Liver (tissue), 9 donors: Measurements from ENCODE around the gene MFSD2B. TPM values are rescaled to one million over a fixed set of nuclear protein-coding genes. Genes with fewer than 3 reads are reported as not detected.
A peak's percentile ranks its signal among the peaks of the same experiment; 100 is the strongest.

Experiments used
- DNase-seq: peaks from one replicate; pipeline ENCODE4 v3.0.0-alpha.2; 2017; ENCODE audit warnings: low spot score
- H3K27ac ChIP-seq, 2 donors: one replicate each; pipeline ENCODE4 v1.7.0; 2013; ENCODE audit warnings: inconsistent platforms in 2 of 2, low read length in 2 of 2, control low read depth in 1 of 2, low read depth in 1 of 2, mild to moderate bottlenecking in 1 of 2
- H3K27me3 ChIP-seq, 4 donors: one replicate each; pipeline versions ENCODE4 v1.6.1 to v1.7.0; 2013; ENCODE audit warnings: low read length in 3 of 4, inconsistent platforms in 1 of 4, mild to moderate bottlenecking in 1 of 4, moderate library complexity in 1 of 4; ENCODE audit not compliant: control insufficient read depth in 4 of 4, insufficient read depth in 4 of 4
- H3K36me3 ChIP-seq, 4 donors: one replicate each; pipeline versions ENCODE4 v1.6.1 to v1.7.0; 2013; ENCODE audit warnings: low read length in 3 of 4, mild to moderate bottlenecking in 3 of 4, low read depth in 1 of 4, moderate library complexity in 1 of 4; ENCODE audit not compliant: control insufficient read depth in 4 of 4, insufficient read depth in 3 of 4
- H3K4me1 ChIP-seq, 4 donors: one replicate each; pipeline versions ENCODE4 v1.6.1 to v1.7.0; 2013; ENCODE audit warnings: low read length in 3 of 4, mild to moderate bottlenecking in 3 of 4, moderate library complexity in 1 of 4; ENCODE audit not compliant: control insufficient read depth in 4 of 4, insufficient read depth in 4 of 4
- H3K4me3 ChIP-seq, 3 donors: one replicate each; pipeline versions ENCODE4 v1.6.1 to v1.7.0; 2013; ENCODE audit warnings: low read length in 3 of 3, control low read depth in 1 of 3, low read depth in 1 of 3, mild to moderate bottlenecking in 1 of 3
- H3K9ac ChIP-seq, 2 donors: one replicate each; pipeline ENCODE4 v1.7.0; 2013; ENCODE audit warnings: low read length in 2 of 2, mild to moderate bottlenecking in 2 of 2, moderate library complexity in 2 of 2, control low read depth in 1 of 2, low read depth in 1 of 2
- H3K9me3 ChIP-seq, 4 donors: one replicate each; pipeline versions ENCODE4 v1.6.1 to v1.7.0; 2013; ENCODE audit warnings: low read length in 3 of 4; ENCODE audit not compliant: control insufficient read depth in 4 of 4
- ATF3 ChIP-seq: IDR thresholded peaks from 2 replicates; pipeline ENCODE4 v1.6.1; 2016; ENCODE audit warnings: antibody characterized with exemption
- EGR1 ChIP-seq, 2 donors: IDR thresholded peaks; 2 replicates each; pipeline ENCODE4 v1.6.1; 2016 to 2018; ENCODE audit warnings: antibody characterized with exemption in 2 of 2, low read depth in 2 of 2
- FOXA1 ChIP-seq: IDR thresholded peaks from 2 replicates; pipeline ENCODE4 v1.6.1; 2016; ENCODE audit warnings: antibody characterized with exemption
- GABPA ChIP-seq, 2 donors: IDR thresholded peaks in 1 of 2; conservative IDR thresholded peaks in 1 of 2; 2 replicates each; pipeline ENCODE4 v1.6.1; 2016; ENCODE audit warnings: antibody characterized with exemption in 2 of 2, mild to moderate bottlenecking in 1 of 2, moderate library complexity in 1 of 2
- HNF4A ChIP-seq, 2 donors: conservative IDR thresholded peaks; 2 replicates each; pipeline ENCODE4 v1.6.1; 2016; ENCODE audit warnings: antibody characterized with exemption in 2 of 2, mild to moderate bottlenecking in 2 of 2
- HNF4G ChIP-seq: IDR thresholded peaks from 2 replicates; pipeline ENCODE4 v1.6.1; 2016; ENCODE audit warnings: antibody characterized with exemption
- MAX ChIP-seq: IDR thresholded peaks from 2 replicates; pipeline ENCODE4 v1.6.1; 2016; ENCODE audit warnings: antibody characterized with exemption
- NR2F2 ChIP-seq: IDR thresholded peaks from 2 replicates; pipeline ENCODE4 v1.6.1; 2016; ENCODE audit warnings: antibody characterized with exemption
- RAD21 ChIP-seq, 2 donors: IDR thresholded peaks; 2 replicates each; pipeline ENCODE4 v1.6.1; 2016; ENCODE audit warnings: antibody characterized with exemption in 2 of 2, mild to moderate bottlenecking in 2 of 2
- REST ChIP-seq: IDR thresholded peaks from 2 replicates; pipeline ENCODE4 v1.6.1; 2016; ENCODE audit warnings: antibody characterized with exemption, mild to moderate bottlenecking
- RXRA ChIP-seq, 2 donors: IDR thresholded peaks; 2 replicates each; pipeline ENCODE4 v1.6.1; 2017 to 2018; ENCODE audit warnings: antibody characterized with exemption in 2 of 2, mild to moderate bottlenecking in 1 of 2
- TAF1 ChIP-seq: conservative IDR thresholded peaks from 2 replicates; pipeline ENCODE4 v1.6.1; 2016; ENCODE audit warnings: antibody characterized with exemption, mild to moderate bottlenecking
- YY1 ChIP-seq: IDR thresholded peaks from 2 replicates; pipeline ENCODE4 v1.6.1; 2016; ENCODE audit warnings: antibody characterized with exemption, mild to moderate bottlenecking
- WGBS: extraction: QIAGEN DNeasy Blood & Tissue Kit; methylation state at CpG from one replicate; pipeline ENCODE4 v1.1.7; 2013; 5-methylcytosine and 5-hydroxymethylcytosine counted together
- polyA plus RNA-seq, 2 donors: library from polyadenylated mRNA; stranded (reverse) in 1 of 2; unstranded in 1 of 2; fragments of 200-250 nt in 1 of 2; fragments of >200 nt in 1 of 2; fragmentation: Nextera tagmentation in 1 of 2; extraction: Ambion mirVana in 1 of 2; gene quantifications; one replicate each; pipeline versions ENCODE4 v1.2.1 to v1.2.3, GENCODE V29; 2013 to 2015
- total RNA-seq, 2 donors: library from RNA; depleted of rRNA; stranded (reverse); fragments of >200 nt; gene quantifications; one replicate each; pipeline ENCODE4 v1.2.3, GENCODE V29; 2014
- TF ChIP-seq, protein P1 (sequence below): fragments of 150-350 bp; IDR thresholded peaks from 2 replicates; pipeline ENCODE4 v1.5.1; 2017; ENCODE audit warnings: improper control_type of control experiment, low read depth, low read length; ENCODE audit not compliant: missing input control
- donor health status: healthy.
- donor health status: healthy.
- donor health status: healthy.
- donor health status: healthy.
- donor health status: healthy.

The MFSD2B gene
- total and polyA plus RNA-seq, 4 donors: 0.02 to 26.1 (median 0.22) TPM

DNA sequence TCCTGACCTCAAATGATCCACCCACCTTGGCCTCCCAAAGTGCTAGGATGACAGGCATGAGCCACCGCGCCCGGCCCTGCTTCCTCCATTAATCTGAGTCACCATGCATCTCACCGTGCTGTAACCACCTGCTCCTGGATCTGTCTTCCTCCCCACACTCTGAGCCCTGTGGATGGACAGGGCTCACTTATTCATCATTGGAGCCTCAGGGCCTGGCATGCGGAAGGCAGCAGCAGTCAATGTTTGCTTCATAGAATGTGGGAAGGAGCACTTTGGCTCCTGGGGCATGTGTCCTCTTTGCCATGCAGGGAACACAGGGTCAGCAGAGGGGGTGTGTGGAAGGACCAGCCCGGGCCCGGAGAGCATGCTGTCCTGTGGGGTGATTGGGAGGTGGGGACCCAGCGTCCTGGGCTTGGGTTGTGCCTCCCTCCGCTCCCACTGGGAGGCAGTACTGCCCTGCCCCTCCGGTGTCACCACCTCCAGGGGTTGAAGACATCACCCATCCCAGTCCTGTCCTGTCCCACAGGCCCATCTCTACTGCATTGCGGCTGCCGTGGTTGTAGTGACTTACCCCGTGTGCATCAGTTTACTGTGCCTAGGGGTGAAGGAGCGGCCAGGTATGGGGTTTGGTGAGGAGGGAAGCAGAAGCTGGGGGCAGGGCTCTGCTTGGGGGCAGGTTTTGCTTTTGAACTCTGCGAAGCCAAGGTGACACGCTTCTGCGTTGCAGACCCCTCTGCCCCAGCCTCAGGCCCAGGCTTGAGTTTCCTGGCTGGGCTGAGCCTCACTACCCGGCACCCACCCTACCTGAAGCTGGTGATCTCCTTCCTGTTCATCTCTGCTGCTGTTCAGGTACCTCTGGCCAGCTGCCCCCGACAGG lies 11.5 kb downstream of the MFSD2B start:
- Histone ChIP-seq H3K27me3 (no peaks in the 10 kb centered on the region), H3K4me1 (no peaks in the 10 kb centered on the region), H3K4me3 (no peak overlapping the region), H3K9me3 (no peaks in the 10 kb centered on the region), H3K27ac (no peak overlapping the region), H3K9ac (no peak overlapping the region), H3K36me3 (peaks cover 0 to 5% (median 0%) of the 10 kb centered on the region in 4 donors)
- no peak for TF ChIP-seq YY1
- no peak for TF ChIP-seq FOXA1
- TF ChIP-seq RAD21 (IDR thresholded peaks at IDR 0.05): peak; percentile 65 to 85
- no peak for TF ChIP-seq HNF4A (conservative IDR thresholded peaks at IDR 0.05)
- TF ChIP-seq, protein P1, sequence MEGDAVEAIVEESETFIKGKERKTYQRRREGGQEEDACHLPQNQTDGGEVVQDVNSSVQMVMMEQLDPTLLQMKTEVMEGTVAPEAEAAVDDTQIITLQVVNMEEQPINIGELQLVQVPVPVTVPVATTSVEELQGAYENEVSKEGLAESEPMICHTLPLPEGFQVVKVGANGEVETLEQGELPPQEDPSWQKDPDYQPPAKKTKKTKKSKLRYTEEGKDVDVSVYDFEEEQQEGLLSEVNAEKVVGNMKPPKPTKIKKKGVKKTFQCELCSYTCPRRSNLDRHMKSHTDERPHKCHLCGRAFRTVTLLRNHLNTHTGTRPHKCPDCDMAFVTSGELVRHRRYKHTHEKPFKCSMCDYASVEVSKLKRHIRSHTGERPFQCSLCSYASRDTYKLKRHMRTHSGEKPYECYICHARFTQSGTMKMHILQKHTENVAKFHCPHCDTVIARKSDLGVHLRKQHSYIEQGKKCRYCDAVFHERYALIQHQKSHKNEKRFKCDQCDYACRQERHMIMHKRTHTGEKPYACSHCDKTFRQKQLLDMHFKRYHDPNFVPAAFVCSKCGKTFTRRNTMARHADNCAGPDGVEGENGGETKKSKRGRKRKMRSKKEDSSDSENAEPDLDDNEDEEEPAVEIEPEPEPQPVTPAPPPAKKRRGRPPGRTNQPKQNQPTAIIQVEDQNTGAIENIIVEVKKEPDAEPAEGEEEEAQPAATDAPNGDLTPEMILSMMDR: peak; percentile 39
- no peak for TF ChIP-seq GABPA (IDR thresholded peaks at IDR 0.05 in 1 of 2, conservative IDR thresholded peaks at IDR 0.05 in 1 of 2)
- no peak for TF ChIP-seq TAF1
- no peak for TF ChIP-seq REST
- TF ChIP-seq NR2F2: no peak
- no peak for TF ChIP-seq EGR1 (IDR thresholded peaks at IDR 0.05; ENCODE audit: low read depth in 2 of 2)
- 80% methylated on average over 19 of the region's 19 CpGs for WGBS
- DNase-seq: peak; percentile 48

- Histone ChIP-seq H3K27me3 (no peaks in the 10 kb centered on the region), H3K36me3 (peaks cover 0 to 10% (median 1%) of the 10 kb centered on the region in 4 donors), H3K9ac (no peak overlapping the region), H3K27ac (no peak overlapping the region), H3K4me1 (no peaks in the 10 kb centered on the region), H3K4me3 (no peak overlapping the region), H3K9me3 (no peaks in the 10 kb centered on the region)
- WGBS: 85% methylated on average over 14 of the region's 14 CpGs
- no peak for DNase-seq
- TF ChIP-seq FOXA1: no peak
- TF ChIP-seq EGR1 (IDR thresholded peaks at IDR 0.05; ENCODE audit: low read depth in 2 of 2): no peak
- TF ChIP-seq RXRA (IDR thresholded peaks at IDR 0.05): peak; percentile 17 to 20
- no peak for TF ChIP-seq ATF3
- TF ChIP-seq HNF4G: no peak
- peak; percentile 61 to 67 for TF ChIP-seq HNF4A (conservative IDR thresholded peaks at IDR 0.05)
- no peak for TF ChIP-seq REST
- TF ChIP-seq MAX: no peak
- TF ChIP-seq, protein P1: no peak
Observed at GRCh38 chr2:24022324-24022974, 12.6 kb downstream of the MFSD2B start.
